GM21423 (cell line): Measurements from ENCODE around the gene CUEDC2.

Experiments
- ATAC-seq: cut with Tn5 transposase; IDR thresholded peaks from one replicate; pipeline ENCODE4 v1.9.1; 2021; ENCODE audit warnings: mild to moderate bottlenecking, moderate library complexity; ENCODE audit not compliant: unreplicated experiment

CUEDC2 gene

GRCh38 chr10:102432162-102432950 lies at the start of gene CUEDC2:
Gene CUEDC2, minus strand, starts transcription at chr10:102432574. Its CDS starts 7,386 bp downstream, at chr10:102425188.
- peak; percentile 90 for ATAC-seq

- no peak for ATAC-seq
Measured at GRCh38 chr10:102480396-102480795, 48.0 kb upstream of the CUEDC2 start.

- no peak for ATAC-seq
Measured at GRCh38 chr10:102479651-102480050, 47.3 kb upstream of the CUEDC2 start.

- ATAC-seq: no peak
Measured at GRCh38 chr10:102476466-102477141, 44.2 kb upstream of the CUEDC2 start.

- no peak for ATAC-seq
Measured at GRCh38 chr10:102475451-102476040, 43.2 kb upstream of the CUEDC2 start.

GRCh38 chr10:102473445-102474331 lies 41.3 kb upstream of the CUEDC2 start:
- no peak for ATAC-seq

GRCh38 chr10:102470579-102471546 lies 38.5 kb upstream of the CUEDC2 start:
- no peak for ATAC-seq

- no peak for ATAC-seq
Measured at GRCh38 chr10:102468683-102469082, 36.3 kb upstream of the CUEDC2 start.

GRCh38 chr10:102467971-102468438 lies 35.6 kb upstream of the CUEDC2 start:
- no peak for ATAC-seq

GRCh38 chr10:102467318-102467717 lies 34.9 kb upstream of the CUEDC2 start:
- ATAC-seq: no peak

- no peak for ATAC-seq
Measured at GRCh38 chr10:102465466-102465865, 33.1 kb upstream of the CUEDC2 start.

- ATAC-seq: no peak
Measured at GRCh38 chr10:102463983-102464382, 31.6 kb upstream of the CUEDC2 start.

- no peak for ATAC-seq
Measured at GRCh38 chr10:102462512-102463054, 30.2 kb upstream of the CUEDC2 start.

- peak; percentile 86 for ATAC-seq
Measured at GRCh38 chr10:102461187-102462054, 29.0 kb upstream of the CUEDC2 start.

- peak; percentile 24 for ATAC-seq
Measured at GRCh38 chr10:102460836-102461186, 28.4 kb upstream of the CUEDC2 start.

- no peak for ATAC-seq
Measured at GRCh38 chr10:102458656-102459055, 26.3 kb upstream of the CUEDC2 start.

- ATAC-seq: no peak
Measured at GRCh38 chr10:102457591-102458150, 25.3 kb upstream of the CUEDC2 start.

GRCh38 chr10:102455893-102456471 lies 23.6 kb upstream of the CUEDC2 start:
- no peak for ATAC-seq
